ENCODE data around the gene RAI1. TPM values are rescaled to one million over a fixed set of nuclear protein-coding genes. Genes with fewer than 3 reads are reported as not detected.

Gene RAI1
- total and polyA plus RNA-seq, 2 of the 8 experiments (the other 6 are each of a cell fraction or from before 2014, with no cell fraction given) = 0.39 to 1.2 TPM

DNA sequence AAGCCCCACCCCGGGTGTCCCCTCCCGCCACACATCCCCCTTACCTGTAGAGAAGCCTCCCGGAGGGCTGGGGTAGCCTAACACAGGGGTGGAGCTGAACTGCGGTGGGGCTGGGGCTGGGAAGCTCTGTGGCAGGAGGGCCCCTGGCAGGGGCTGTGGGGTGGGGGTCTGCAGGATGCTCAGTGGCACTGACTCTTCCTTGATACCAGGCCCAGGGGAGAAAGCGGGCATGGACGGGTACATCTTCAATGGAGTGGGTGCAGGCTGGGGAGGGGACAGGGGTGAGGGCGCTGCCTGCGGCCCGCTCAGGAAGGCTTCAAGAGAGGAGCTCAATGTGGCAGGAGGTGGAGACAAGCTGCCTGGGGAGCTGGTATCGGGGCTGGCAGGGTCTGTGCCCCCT, 138.8 kb downstream of the RAI1 start (continued):
- TF ChIP-seq KDM4A (IDR thresholded peaks at IDR 0.05; ENCODE audit: low read depth, low read length, severe bottlenecking) = no peak
- no peak for TF ChIP-seq BRCA1 (IDR thresholded peaks at IDR 0.05; ENCODE audit: low read depth, low read length)
- no peak for TF ChIP-seq NRF1 (IDR thresholded peaks at IDR 0.05; ENCODE audit: low read depth, low read length)
- TF ChIP-seq FOSL1 (IDR thresholded peaks at IDR 0.05; ENCODE audit: insufficient read depth, low read depth, low read length) = no peak
- TF ChIP-seq, protein P1, sequence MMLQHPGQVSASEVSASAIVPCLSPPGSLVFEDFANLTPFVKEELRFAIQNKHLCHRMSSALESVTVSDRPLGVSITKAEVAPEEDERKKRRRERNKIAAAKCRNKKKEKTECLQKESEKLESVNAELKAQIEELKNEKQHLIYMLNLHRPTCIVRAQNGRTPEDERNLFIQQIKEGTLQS (IDR thresholded peaks at IDR 0.05; ENCODE audit: insufficient read depth, low read depth, low read length) = no peak

Measured in H1 (cell line).